Vagina (tissue), 2 donors: ENCODE measurements around the gene PTPRM. TPM values are rescaled to one million over a fixed set of nuclear protein-coding genes. Genes with fewer than 3 reads are reported as not detected.

ENCODE experiments used
- DNase-seq, 2 donors: peaks; one replicate each; pipeline ENCODE4 v3.0.0-alpha.2; 2017; ENCODE audit errors: extremely low spot score in 2 of 2
- H3K27ac ChIP-seq: fragments of 200-600 bp; sonication (generic); one replicate; pipeline ENCODE4 v1.5.1; 2019
- H3K27me3 ChIP-seq: fragments of 200-600 bp; sonication (generic); one replicate; pipeline ENCODE4 v1.5.1; 2019
- H3K36me3 ChIP-seq, 2 donors: fragments of 200-600 bp; sonication (generic); one replicate each; pipeline ENCODE4 v1.5.1; 2017 to 2019
- H3K4me1 ChIP-seq: fragments of 200-600 bp; sonication (generic); one replicate; pipeline ENCODE4 v1.5.1; 2019
- H3K4me3 ChIP-seq, 2 donors: fragments of 200-600 bp; sonication (generic); 1 replicate in 1 of 2; 2 replicates in 1 of 2; pipeline ENCODE4 v1.5.1; 2016 to 2019
- H3K9me3 ChIP-seq: fragments of 200-600 bp; sonication (generic); one replicate; pipeline ENCODE4 v1.5.1; 2019
- POLR2A ChIP-seq, 2 donors: fragments of 450-650 bp; IDR thresholded peaks; one replicate each; pipeline ENCODE4 v1.6.1; 2017; ENCODE audit warnings: antibody characterized with exemption in 2 of 2, mild to moderate bottlenecking in 2 of 2, moderate library complexity in 2 of 2
- POLR2AphosphoS5 ChIP-seq, 2 donors: sonication (generic); formaldehyde crosslinking; IDR thresholded peaks; one replicate each; pipeline ENCODE4 v1.9.0; 2017; ENCODE audit warnings: antibody characterized with exemption in 2 of 2, mild to moderate bottlenecking in 2 of 2, low read depth in 1 of 2; ENCODE audit not compliant: insufficient read depth in 1 of 2
- intact Hi-C: fragments of 100-400 bp; cut with DNase I; formaldehyde crosslinking; loops from one replicate; pipeline ENCODE4 v1.15.1; 2023
- total RNA-seq: library from RNA; depleted of rRNA; stranded (reverse); fragments of >200 nt; gene quantifications from one replicate; pipeline ENCODE4 v1.2.3, GENCODE V29; 2016
- TF ChIP-seq, protein P1 (sequence below), 3 experiments: fragments of 450-650 bp in 2 of 3; fragments of 200-600 bp in 1 of 3; sonication (generic) in 1 of 3; IDR thresholded peaks; one replicate each; pipeline ENCODE4 v1.5.1; 2017 to 2019; ENCODE audit warnings: antibody characterized with exemption in 3 of 3, mild to moderate bottlenecking in 2 of 3, moderate library complexity in 2 of 3

Gene PTPRM
- total RNA-seq, 1 donor from 2014 or later = 60.2 TPM

DNA sequence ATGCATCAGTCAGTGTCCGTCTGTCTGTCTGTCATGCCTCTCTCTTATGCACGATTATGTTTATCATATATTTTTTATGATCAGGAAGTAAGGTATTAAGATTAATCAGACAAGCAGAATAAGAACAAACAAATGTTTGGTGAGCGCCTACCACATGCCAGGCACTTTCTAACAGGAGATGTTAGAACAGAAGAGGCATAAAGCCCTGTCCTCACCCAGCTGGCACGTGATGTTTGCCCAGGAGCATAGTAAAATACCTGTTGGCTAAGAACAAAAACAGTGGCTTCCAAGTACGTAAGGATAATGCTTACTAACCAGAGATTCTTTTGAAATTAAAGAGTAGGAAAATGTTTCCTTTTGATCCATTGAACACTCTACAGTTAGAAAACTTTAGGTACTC is 661.9 kb downstream of the PTPRM start:
- Histone ChIP-seq H3K36me3 (no peaks in the 10 kb centered on the region), H3K9me3 (no peaks in the 10 kb centered on the region), H3K4me3 (no peak overlapping the region), H3K27ac (no peak overlapping the region), H3K27me3 (no peaks in the 10 kb centered on the region), H3K4me1 (no peaks in the 10 kb centered on the region)
- DNase-seq = no peak
- intact Hi-C loops = no loop called here
- TF ChIP-seq, protein P1, sequence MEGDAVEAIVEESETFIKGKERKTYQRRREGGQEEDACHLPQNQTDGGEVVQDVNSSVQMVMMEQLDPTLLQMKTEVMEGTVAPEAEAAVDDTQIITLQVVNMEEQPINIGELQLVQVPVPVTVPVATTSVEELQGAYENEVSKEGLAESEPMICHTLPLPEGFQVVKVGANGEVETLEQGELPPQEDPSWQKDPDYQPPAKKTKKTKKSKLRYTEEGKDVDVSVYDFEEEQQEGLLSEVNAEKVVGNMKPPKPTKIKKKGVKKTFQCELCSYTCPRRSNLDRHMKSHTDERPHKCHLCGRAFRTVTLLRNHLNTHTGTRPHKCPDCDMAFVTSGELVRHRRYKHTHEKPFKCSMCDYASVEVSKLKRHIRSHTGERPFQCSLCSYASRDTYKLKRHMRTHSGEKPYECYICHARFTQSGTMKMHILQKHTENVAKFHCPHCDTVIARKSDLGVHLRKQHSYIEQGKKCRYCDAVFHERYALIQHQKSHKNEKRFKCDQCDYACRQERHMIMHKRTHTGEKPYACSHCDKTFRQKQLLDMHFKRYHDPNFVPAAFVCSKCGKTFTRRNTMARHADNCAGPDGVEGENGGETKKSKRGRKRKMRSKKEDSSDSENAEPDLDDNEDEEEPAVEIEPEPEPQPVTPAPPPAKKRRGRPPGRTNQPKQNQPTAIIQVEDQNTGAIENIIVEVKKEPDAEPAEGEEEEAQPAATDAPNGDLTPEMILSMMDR (IDR thresholded peaks at IDR 0.05) = no peak
- TF ChIP-seq POLR2A (IDR thresholded peaks at IDR 0.05) (no peak), POLR2AphosphoS5 (IDR thresholded peaks at IDR 0.05; ENCODE audit: insufficient read depth in 1 of 2, low read depth in 1 of 2) (no peak)

DNA sequence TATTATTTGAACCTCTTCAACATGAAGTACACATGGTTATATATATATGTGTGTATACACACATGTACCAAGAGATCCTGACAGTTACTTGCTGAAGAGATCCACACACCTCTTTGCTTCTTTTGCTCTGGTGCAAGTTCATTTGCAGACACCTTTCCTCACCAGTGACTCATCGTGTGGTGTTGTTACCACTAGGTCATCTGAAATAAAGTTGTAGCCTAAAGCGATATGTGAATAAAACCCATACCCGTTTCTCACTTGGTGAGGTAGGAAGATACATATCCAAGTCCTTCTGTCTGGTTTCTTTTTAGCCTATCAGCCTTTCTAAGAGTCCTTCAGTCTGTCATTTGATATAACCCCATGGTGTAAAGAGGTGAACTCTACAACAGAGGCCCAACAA is 662.7 kb downstream of the PTPRM start:
- intact Hi-C loops = no loop called here
- Histone ChIP-seq H3K4me3 (no peak overlapping the region), H3K4me1 (no peaks in the 10 kb centered on the region), H3K9me3 (no peaks in the 10 kb centered on the region), H3K27me3 (no peaks in the 10 kb centered on the region), H3K27ac (no peak overlapping the region), H3K36me3 (no peaks in the 10 kb centered on the region)
- no peak for TF ChIP-seq POLR2AphosphoS5 (IDR thresholded peaks at IDR 0.05; ENCODE audit: insufficient read depth in 1 of 2, low read depth in 1 of 2)
- TF ChIP-seq POLR2A (IDR thresholded peaks at IDR 0.05) = no peak
- TF ChIP-seq, protein P1 (IDR thresholded peaks at IDR 0.05) = no peak
- DNase-seq = no peak

DNA sequence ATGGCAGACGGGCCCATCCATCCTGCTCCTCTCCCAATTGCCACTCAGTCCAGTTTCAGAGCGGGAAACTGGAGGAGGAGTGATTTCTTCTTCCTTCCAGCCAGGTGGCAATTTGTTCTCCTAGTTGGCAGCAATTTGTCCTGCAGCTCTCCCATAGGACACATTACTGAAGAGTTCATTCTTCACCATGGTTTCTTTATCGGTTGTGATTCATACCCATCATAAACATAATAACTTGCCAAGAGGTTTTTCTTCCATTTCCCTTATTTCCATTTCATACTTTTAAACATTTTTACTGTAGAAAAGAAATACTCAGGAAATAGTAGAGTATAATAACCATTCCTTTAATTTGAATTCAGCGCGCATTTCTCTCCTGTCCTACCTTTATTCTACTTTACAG is 664.2 kb downstream of the PTPRM start:
- no peak for DNase-seq
- Histone ChIP-seq H3K36me3 (no peaks in the 10 kb centered on the region), H3K9me3 (no peaks in the 10 kb centered on the region), H3K27ac (no peak overlapping the region), H3K4me1 (no peaks in the 10 kb centered on the region), H3K27me3 (no peaks in the 10 kb centered on the region), H3K4me3 (no peak overlapping the region)
- TF ChIP-seq POLR2AphosphoS5 (IDR thresholded peaks at IDR 0.05; ENCODE audit: insufficient read depth in 1 of 2, low read depth in 1 of 2) (no peak), POLR2A (IDR thresholded peaks at IDR 0.05) (no peak)
- TF ChIP-seq, protein P1 (IDR thresholded peaks at IDR 0.05) = no peak
- intact Hi-C loops = no loop called here

DNA sequence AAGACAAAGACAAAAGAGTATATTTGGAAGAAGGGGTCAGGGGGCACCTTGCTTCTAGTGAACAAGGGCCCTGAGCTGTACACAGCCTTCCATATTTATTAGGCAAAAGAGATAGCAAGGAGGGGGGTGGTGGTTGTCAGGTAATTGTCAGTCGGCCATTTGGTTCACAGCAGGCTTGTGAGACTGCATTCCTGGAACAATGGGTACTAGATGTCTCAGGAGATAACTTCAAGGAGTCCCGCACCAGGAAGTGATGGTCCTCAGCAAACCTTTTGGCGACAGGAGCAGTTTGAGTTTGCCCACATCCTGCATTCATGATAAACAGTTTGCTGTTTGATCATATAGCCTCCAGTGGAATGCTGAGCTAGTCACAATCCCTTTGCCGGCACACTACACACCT is 665.7 kb downstream of the PTPRM start:
- Histone ChIP-seq H3K27ac (no peak overlapping the region), H3K4me3 (no peak overlapping the region), H3K9me3 (no peaks in the 10 kb centered on the region), H3K36me3 (no peaks in the 10 kb centered on the region), H3K4me1 (no peaks in the 10 kb centered on the region), H3K27me3 (no peaks in the 10 kb centered on the region)
- intact Hi-C loops = no loop called here
- TF ChIP-seq, protein P1 (IDR thresholded peaks at IDR 0.05) = no peak
- no peak for DNase-seq

DNA sequence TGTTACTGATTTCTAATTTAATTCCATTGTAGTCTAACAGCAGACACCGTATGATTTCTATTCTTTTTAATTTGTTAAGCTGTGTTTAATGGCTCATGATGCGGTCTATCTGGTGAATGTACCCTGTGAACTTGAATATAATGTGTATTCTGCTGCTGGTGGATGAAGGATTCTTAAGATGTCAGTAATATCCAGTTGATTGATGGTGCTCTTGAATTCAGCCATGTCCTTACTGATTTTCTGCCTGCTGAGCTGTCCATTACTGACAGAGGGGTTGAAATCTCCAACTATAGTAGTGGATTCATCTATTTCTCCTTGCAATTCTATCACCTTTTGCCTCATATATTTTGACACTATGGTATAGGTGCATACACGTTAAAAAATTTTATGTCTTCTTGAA is 668.8 kb downstream of the PTPRM start:
- intact Hi-C loops = no loop called here
- Histone ChIP-seq H3K27ac (no peak overlapping the region), H3K36me3 (no peaks in the 10 kb centered on the region), H3K4me3 (no peak overlapping the region), H3K4me1 (no peaks in the 10 kb centered on the region), H3K9me3 (no peaks in the 10 kb centered on the region), H3K27me3 (no peaks in the 10 kb centered on the region)
- no peak for DNase-seq
- TF ChIP-seq POLR2AphosphoS5 (IDR thresholded peaks at IDR 0.05; ENCODE audit: insufficient read depth in 1 of 2, low read depth in 1 of 2) (no peak), POLR2A (IDR thresholded peaks at IDR 0.05) (no peak)
- TF ChIP-seq, protein P1 (IDR thresholded peaks at IDR 0.05) = no peak
